Right ventricle myocardium superior (tissue), 1 donor: ENCODE results near the gene CES3. TPM values are rescaled to one million over a fixed set of nuclear protein-coding genes. Genes with fewer than 3 reads are reported as not detected.
"Not testable (repeated sequence)": the region's sequence is repeated elsewhere in the genome, so short reads cannot be mapped to it uniquely, and the experiment has no call there.

ENCODE experiments used
- ATAC-seq: fragments of 200-7000 bp; cut with Tn5 transposase; one replicate; pipeline ENCODE4 v1.9.1; 2020; ENCODE audit warnings: mild to moderate bottlenecking; ENCODE audit not compliant: poor library complexity
- DNase-seq: peaks from one replicate; pipeline ENCODE4 v3.0.0-alpha.2; 2020
- intact Hi-C: fragments of 100-400 bp; cut with DNase I; formaldehyde crosslinking; loops from one replicate; pipeline ENCODE4 v1.11.2; 2022
- total RNA-seq: library from RNA; stranded (reverse); fragmentation: NEBNext Ultra II Directional; extraction: Animal tissue kit (Norgen Biotek cat#: 25700); gene quantifications from one replicate; pipeline ENCODE4 v1.2.1, GENCODE V29; 2021
- donor health status: DM: no; HTN: yes; CAD: no; lungs with severe emphysema.

CES3 gene
- total RNA-seq, 1 donor from 2014 or later: 2.0 TPM

DNA sequence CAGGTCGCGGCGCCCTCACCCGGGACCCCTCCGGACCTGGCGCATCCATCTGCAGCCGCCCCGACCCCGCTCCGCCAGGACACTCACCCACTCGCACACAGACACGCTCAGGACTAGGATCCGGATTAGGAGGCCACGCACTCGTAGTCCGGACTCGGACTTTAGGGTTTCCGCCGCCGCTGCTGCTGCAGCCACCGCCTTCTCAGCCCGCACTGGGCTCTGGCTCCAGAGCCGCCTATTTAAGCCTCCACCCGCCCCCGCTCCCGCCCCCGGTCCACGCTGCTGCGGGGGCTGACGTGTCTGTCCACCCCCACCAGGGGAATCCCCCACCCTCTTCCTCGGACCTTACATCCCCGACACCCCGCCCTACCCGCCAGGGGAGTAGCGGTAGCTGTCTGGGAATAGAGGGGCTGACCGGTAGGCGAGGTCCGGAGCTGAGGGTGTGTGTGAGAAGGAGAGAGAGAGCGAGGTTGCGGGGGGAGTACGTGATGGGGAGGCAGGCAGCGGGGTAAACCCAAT lies 35.7 kb upstream of the CES3 start, which contains the start of gene RRAD:
TSS of gene RRAD (minus strand) at position 214 of the 519 bp plus-strand sequence. CDS start 356 bp downstream, outside the sequence.
- DNase-seq (peak; percentile 76), ATAC-seq (peak; percentile 41)
- intact Hi-C loops: no loop called here

DNA sequence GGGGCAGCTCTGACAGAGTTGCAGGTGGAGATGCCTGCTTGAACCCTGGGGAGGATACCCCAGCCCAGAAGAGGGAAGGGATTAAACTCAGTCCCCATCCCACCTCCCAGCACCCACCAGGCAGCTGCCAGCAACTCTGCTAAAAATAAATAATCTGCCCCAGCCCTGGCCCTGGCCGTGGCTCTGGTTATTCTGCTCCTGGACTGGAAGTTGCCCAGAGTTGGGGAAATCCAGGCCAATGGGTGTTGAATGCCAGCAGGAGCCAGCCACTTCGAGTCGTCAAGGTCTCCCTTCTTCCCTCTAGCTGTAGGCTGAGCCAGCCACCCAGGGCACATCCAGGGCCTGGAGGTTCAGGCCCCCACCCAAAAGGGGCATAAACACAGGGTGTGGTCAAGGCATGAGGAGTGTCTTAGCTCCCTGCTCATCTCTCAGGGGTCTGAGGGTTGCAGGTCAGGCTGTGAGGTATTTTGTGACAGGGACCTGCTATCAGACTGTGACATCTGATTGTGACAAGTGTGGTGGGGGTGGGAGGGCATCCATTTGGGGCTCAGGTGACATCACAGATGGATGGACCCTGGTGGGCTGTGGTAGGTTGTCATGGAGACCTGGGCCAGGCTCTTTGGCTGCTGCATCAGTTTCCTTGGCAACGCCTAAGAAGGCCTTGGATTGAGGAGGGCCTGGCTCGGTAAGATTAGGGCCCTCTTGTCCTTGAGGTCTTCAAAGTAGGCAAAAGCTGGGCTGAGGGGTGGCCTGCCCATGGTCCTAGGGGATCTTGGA lies 34.7 kb upstream of the CES3 start:
- peak; percentile 74 for DNase-seq
- ATAC-seq: peak; percentile 58
- intact Hi-C loops: no loop called here

DNA sequence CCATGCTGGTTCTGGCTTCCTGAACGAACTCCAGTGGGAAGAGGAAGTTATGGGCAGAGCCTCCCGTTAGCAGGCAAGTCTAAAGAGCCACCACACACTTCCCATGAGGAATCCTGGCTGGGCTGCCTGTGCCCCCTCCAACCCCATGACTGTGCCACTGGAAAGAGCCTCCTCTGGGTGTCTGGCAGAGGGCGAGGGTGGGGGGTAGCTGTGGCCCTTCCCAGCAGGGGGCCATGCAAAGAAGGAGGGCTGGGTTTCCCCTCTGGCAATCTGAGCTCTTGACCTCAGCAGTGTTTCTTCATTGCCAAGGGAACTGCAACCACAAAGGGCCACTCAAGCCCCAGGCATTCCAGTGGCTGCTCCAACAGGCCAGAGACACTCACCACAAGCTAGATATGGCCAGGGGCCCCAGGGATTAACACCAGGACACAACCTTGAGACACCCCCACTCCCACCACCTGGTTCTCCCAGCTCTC lies 34.1 kb upstream of the CES3 start:
- DNase-seq: no peak
- ATAC-seq: peak; percentile 10
- intact Hi-C loops: no loop called here

DNA sequence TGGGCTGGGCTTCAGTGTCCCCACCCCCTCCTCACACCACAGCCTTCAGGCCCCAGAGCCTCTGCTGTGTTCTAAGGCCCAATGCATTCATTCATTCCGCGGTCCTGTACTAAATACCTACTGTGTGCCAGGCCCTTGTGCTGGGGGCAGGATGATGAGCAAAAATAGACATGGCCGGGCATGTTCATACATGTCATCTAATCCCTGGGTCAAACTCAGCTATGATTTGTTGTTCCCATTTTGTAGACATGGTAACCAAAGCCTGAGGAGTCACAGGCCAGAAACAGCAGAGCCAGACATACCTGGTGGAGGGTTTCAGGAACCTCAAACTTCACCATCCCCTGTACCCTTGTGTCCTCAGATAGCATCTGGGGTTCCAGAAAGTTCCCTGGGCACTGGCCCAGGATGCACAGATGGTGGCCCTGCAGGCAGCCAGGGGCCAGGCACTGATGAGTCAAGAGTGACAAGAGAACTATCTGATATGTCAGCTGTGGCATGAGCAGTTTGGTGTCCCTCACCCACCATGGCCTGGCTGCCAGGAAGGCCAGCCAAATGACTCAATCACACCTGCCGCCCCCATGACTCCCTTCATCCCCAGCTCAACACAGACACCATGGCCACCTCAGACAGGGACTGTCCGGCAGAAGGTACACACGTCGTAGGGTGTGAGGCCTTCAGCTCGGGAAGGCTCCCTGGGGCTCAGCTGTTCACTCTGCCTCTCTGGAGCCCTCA lies 33.0 kb upstream of the CES3 start:
- no peak for ATAC-seq
- no peak for DNase-seq
- intact Hi-C loops: no loop called here

DNA sequence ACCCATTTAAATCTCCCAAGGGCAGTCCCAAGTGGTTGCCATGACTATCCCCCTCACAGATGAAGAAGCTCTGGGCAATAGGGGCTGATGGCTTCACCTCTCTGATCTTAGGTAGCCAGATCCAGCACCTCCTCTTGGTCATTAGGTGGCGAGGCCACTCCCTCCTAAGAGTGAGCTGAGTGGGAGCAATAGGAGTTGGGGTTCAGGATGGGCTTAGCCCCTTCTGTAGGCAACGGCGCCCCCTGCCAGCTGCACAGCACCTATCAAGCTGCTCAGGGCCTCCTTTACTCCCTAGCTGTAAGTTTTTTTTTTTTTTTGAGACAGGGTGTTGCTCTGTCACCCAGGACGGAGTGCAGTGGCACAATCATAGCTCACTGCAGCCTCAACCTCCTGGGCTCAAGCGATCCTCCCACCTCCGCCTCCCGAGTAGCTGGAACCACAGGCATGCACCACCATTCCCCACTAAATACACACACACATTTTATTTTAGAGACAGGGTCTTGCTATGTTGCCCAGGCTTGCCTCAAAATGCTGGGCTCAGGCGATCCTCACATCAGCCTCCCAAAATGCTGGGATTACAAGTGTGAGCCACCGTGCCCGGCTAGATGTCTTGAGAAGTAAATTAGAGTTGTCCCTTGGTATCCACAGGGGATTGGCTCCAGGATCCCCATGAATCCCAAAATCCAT lies 32.2 kb upstream of the CES3 start:
- DNase-seq: no peak
- intact Hi-C loops: no loop called here

DNA sequence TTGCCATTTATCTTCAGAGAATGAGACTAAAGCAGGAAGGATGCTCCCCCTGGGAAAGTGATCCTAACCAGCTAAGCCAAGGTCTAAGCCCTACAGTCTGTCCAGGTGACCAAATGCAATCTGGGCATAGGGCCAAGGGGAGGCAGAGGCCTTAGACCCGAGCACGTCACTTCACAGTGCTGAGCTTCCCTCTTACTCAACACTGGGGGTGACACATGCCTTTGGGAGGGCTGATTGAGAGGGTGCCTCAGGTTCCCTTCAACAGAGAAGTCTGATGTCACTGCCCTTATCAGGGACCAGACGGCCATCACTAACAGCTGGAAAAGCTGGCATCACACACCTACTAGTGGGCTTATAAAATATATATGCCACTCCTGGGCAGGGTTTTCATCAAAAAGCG lies 30.9 kb upstream of the CES3 start:
- DNase-seq: peak; percentile 26
- intact Hi-C loops: no loop called here
- ATAC-seq: no peak

More for the DNA sequence above, 32.2 kb upstream of the CES3 start:
- ATAC-seq: no peak

DNA sequence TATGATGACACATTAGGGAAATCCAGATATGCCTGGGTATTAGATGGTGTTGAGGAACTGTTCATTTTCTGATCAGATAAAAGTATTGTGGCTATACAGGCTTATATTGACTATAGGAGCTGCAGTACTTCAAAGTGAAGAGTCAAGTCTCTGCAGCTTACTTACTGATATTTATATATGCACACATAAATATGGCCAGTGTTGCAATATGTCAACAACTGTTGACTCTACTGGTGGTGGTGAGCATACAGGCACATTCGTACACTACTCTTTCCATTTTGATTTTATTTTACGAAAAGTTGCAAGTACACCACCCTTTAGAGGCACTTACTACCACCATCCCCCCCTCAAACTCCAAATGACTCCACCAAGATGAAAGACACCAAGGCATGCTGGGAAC lies 29.4 kb upstream of the CES3 start:
- intact Hi-C loops: no loop called here
- DNase-seq: no peak
- ATAC-seq: no peak

DNA sequence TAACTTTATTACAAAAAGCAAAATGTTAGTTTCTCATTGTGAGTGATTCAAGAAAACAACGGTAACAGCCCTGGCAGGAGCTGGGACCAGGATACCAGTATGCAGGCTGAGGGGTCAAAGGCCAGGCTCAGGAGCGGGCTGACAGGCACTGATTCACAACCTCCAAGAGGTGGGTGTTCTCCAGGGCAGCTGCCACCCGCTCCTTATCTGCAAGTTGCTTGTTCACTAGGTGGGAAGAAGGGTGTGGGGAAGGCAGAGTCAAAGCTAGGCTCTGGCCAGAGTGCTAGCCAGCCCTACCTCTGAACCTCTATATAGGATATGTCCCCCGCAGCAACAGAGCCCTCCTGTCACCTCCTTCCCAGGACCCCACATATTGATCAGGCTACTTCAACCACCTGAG lies 29.0 kb upstream of the CES3 start:
- intact Hi-C loops: no loop called here
- ATAC-seq: no peak
- no peak for DNase-seq

DNA sequence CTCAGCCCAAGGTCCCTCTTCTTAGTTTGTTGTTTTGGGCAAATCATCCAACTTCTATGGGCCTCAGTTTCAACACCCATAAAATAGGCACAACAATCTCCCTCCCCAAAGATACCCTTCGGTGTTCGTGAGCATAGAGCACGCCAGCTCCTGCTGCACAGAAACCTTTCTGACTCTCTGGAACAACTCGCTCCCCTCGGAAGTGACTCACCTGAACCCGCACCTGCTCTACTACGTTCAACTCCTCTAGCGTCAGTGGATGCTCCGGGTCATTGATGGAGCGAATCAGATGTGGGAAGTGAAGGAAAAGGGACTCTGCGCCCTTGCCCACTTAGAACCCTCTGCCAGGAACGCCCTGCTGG lies 27.3 kb upstream of the CES3 start:
- ATAC-seq (no peak), DNase-seq (no peak)
- intact Hi-C loops: no loop called here

DNA sequence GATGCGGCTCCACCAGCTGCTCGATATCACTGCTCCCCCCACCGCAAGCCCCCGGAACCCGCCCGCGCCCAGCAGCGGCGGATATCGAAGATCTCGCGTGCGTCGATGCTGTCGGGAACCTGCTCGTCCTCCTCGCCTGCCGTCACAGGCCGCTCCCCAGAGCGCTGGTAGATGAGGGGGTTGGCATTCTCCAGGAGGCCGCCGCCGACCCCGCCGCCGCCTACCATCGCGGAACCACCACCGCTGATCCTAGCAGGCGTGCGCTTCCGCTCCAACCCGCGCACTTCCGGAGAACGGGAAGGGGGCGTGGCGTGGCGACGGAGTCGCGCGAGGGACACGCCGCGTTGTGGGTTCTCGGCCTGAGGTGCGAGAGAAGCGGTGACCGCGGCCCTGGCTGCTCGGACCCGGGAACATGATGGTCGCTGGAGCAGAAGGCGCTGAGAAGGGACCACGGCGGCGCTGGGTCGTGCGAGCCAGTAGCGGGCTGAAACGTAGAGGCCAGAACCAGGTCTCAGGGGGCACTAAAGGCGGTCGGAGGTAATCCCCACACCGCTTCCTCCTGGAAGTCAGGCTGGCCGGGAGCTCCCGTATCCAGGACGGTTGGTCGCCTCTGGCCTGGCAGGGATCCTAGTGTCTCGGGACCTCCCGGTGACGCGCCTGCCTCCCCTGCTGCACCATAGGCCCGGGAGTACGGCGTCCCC lies 26.8 kb upstream of the CES3 start, which contains the start of gene CIAO2B:
TSS of gene CIAO2B (minus strand) at position 265 of the 701 bp plus-strand sequence. CDS start at position 227, 38 bp downstream.
- DNase-seq (peak; percentile 95), ATAC-seq (peak; percentile 86)
- intact Hi-C loops: no loop called here

DNA sequence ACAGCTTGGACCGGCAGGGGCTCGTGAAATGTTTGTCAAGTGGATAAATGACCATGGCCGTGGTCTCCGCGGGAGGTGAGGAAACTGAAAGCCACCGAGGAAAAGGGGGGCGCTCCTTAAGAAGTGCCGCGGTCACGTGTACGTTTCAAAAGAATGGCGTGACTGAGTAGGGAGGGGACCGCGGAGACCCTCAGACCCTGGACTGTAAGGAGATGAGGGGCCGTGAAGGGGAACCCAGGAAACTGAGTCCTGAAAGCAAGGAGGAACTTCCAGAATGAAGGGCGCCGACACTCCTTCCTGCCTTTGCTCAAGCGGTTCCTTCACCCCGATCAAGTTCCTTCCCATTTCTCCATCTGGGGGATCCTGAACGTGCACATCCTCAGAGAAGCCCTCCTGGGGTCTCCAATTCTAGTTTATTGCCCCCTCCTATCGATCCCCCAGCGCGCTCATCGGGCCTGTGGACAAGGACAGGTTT lies 26.2 kb upstream of the CES3 start:
- not testable (repeated sequence) for ATAC-seq, DNase-seq
- intact Hi-C loops: loop anchor here (5.0 kb wide), 1 partner anchor 33 kb away; no protein-coding TSS in a partner anchor

DNA sequence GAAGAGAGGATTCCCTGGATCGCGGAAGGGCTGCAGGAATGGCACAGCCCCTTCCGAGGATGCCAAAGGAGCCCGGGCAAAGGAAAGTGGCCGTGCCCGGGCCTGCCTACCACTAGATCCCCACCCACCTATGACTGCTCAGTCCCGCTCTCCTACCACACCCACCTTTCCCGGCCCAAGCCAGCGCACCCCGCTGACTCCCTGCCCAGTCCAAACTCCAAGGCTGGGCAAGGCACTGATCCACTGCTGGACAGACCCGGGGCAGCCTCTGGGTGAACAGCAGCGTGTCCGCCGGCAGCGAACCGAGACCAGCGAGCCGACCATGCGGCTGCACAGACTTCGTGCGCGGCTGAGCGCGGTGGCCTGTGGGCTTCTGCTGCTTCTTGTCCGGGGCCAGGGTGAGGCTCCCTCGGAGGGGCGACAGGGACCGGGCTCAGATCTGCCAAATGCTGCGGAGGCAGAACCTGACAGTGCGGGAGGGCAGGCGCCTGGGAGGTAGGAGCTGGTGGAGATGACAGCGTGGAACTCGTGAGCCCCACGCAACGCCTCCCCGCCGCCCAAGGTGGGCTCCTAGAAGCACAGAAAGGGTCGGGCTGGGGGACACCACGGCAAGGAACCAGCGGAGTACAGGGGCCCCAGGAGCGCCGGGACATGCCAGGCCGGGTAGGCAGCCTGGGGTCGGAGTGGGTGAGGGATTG lies 25.6 kb upstream of the CES3 start, which contains the start of gene CES2:
TSS of gene CES2 (plus strand) at position 203 of the 698 bp plus-strand sequence. CDS start at position 323, 120 bp downstream.
- ATAC-seq (peak; percentile 77), DNase-seq (peak; percentile 78)
- intact Hi-C loops: loop anchor here (5.0 kb wide), 1 partner anchor 33 kb away; no protein-coding TSS in a partner anchor

DNA sequence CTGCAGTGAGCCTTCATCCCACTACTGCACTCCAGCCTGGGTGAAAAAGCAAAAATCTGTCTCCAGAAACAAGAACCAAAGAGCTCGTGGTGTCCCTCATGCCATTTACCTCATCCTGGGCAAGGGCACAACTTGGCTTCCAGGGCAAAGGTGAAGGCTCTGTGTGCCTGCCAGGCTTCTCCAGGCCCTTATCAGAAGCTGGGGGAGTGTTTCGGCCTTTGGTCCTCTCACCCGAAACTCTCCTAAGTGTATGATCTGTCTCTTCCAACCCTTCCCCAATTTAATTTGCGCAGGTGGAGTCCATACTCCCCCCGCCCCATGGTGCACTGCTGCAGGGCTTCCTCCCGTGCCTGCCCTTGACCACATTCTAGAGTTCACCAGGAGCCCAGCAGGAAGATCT lies 24.6 kb upstream of the CES3 start:
- ATAC-seq (peak; percentile 53), DNase-seq (no peak)
- intact Hi-C loops: loop anchor here (5.0 kb wide), 1 partner anchor 34 kb away; no protein-coding TSS in a partner anchor

DNA sequence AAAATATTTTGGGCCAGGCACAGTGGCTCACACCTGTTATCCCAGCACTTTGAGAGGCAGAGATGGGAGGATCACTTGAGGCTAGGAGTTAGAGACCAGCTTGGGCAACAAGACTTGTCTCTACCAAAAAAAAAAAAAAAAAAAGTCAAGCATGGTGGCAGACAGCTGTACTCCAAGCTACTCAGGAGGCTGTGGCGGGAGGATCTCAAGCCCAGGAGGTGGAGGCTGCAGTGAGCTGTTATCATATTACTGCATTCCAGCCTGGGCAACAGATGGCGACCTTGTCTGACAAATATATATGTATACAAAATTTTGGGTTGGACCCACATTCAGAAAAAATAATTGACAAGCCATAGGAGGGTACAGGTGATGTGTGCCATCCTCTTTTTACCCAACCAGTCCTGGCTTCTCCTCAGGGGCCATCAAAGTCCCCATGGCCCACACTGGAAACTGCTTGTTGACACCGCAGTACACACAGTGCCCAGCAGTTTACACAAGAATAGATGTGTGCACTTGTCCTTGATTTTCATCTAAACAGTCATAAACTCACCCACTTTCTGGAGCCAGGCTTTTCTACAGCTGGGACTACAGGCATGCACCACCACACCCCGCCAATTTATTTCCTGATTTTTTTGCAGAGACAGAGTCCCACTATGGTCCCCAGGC lies 24.0 kb upstream of the CES3 start:
- ATAC-seq (no peak), DNase-seq (no peak)
- intact Hi-C loops: loop anchor here (5.0 kb wide), 1 partner anchor 35 kb away; no protein-coding TSS in a partner anchor

DNA sequence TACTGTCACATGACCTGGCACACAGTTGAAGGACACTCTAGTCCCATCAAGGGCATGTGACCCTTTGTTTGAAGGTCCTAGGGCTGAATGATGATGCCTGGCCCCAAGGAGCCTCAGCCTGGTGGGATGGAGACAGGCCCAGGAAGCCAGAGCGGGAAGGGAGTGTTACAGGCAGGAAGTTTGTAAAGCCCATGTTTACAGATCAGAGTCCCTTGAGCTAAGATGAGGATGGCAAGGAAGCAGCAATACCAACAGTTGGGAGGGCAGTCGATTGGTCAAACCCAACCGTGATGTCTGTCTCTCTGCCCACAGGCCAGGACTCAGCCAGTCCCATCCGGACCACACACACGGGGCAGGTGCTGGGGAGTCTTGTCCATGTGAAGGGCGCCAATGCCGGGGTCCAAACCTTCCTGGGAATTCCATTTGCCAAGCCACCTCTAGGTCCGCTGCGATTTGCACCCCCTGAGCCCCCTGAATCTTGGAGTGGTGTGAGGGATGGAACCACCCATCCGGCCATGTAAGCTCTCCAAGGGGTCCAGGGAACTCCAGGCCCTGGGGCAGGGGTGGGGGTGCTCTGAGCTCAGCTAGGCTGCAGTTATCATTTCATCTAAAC lies 23.2 kb upstream of the CES3 start:
- no peak for ATAC-seq
- intact Hi-C loops: loop anchor here (5.0 kb wide), 1 partner anchor 36 kb away; no protein-coding TSS in a partner anchor
- DNase-seq: no peak

DNA sequence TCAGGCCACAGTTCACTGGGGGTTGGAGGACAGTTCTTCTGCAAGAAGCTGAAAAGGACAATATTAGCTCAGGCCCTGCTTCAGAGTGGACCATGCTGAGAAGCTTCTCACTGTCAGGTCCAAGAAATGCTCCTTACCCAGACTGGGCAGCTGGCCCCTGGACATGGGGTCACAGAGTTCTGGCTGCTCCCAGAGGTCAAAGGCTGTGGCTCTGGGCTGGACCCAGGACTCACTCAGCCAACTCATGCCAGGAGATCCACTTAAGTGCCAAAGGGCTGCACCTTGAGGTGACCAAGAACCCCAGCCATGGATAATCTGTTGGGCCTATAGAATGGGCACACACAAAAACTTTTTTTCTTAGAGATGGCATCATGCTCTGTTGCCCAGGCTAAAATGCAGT lies 21.7 kb upstream of the CES3 start:
- no peak for ATAC-seq
- DNase-seq: no peak
- intact Hi-C loops: loop anchor here (5.0 kb wide), 1 partner anchor 37 kb away; no protein-coding TSS in a partner anchor
